SK-N-SH (cell line): ENCODE measurements around the gene PTK7. TPM values are rescaled to one million over a fixed set of nuclear protein-coding genes. Genes with fewer than 3 reads are reported as not detected.

Source experiments
- CTCF ChIA-PET: fragments of 300-600, 350-600 bp; formaldehyde crosslinking; extraction: SDS; loops from one replicate; lab custom pipeline; 2021; lab: Yijun Ruan, JAX
- POLR2A ChIA-PET: fragments of 350-600 bp; sonication (Branson Sonifier 250); formaldehyde crosslinking; extraction: SDS; loops from one replicate; lab custom pipeline; 2020; ENCODE audit warnings: antibody characterized with exemption, inconsistent platforms; lab: Yijun Ruan, JAX
- DNase-seq: peaks from one replicate; pipeline ENCODE4 v3.0.0; 2012
- H2AFZ ChIP-seq: fragments of 200-600 bp; sonication (generic); 2 replicates; pipeline ENCODE4 v1.8.1; 2016; ENCODE audit warnings: antibody characterized with exemption, mild to moderate bottlenecking, low read depth
- H3F3A ChIP-seq: fragments of 200-600 bp; sonication (generic); replicated peaks from 2 replicates; pipeline ENCODE3; 2016; ENCODE audit warnings: antibody characterized with exemption, mild to moderate bottlenecking; ENCODE audit not compliant: insufficient read depth
- H3K27ac ChIP-seq, 2 experiments: fragments of 200-500 bp in 1 of 2; fragments of 200-600 bp in 1 of 2; sonication (Bioruptor generic) in 1 of 2; sonication (generic), shearing (Covaris generic) in 1 of 2; 2 replicates each; pipeline versions ENCODE4 v1.5.1 to v1.6.1; 2014 to 2016; ENCODE audit warnings: low read depth in 2 of 2, inconsistent platforms in 1 of 2, low read length in 1 of 2, mild to moderate bottlenecking in 1 of 2, mixed read lengths in 1 of 2
- H3K27me3 ChIP-seq: fragments of 200-600 bp; sonication (generic), shearing (Covaris generic); 2 replicates; pipeline ENCODE4 v1.6.1; 2016; ENCODE audit warnings: mixed run types; ENCODE audit not compliant: insufficient read depth
- H3K36me3 ChIP-seq, 2 experiments: fragments of 200-500 bp in 1 of 2; fragments of 200-600 bp in 1 of 2; sonication (Bioruptor generic) in 1 of 2; sonication (generic) in 1 of 2; replicated peaks in 1 of 2; 2 replicates each; pipeline versions ENCODE3 to v1.5.1; 2014 to 2016; ENCODE audit warnings: low read length in 1 of 2, mild to moderate bottlenecking in 1 of 2; ENCODE audit not compliant: insufficient read depth in 2 of 2, control insufficient read depth in 1 of 2
- H3K4me1 ChIP-seq, 2 experiments: fragments of 200-500 bp in 1 of 2; fragments of 200-600 bp in 1 of 2; sonication (Bioruptor generic) in 1 of 2; sonication (generic), shearing (Covaris generic) in 1 of 2; 2 replicates each; pipeline versions ENCODE4 v1.5.1 to v1.6.1; 2014 to 2016; ENCODE audit warnings: low read depth in 1 of 2, low read length in 1 of 2, mixed run types in 1 of 2; ENCODE audit not compliant: insufficient read depth in 2 of 2, control insufficient read depth in 1 of 2
- H3K4me2 ChIP-seq: fragments of 200-600 bp; sonication (generic), shearing (Covaris generic); 2 replicates; pipeline ENCODE4 v1.6.1; 2017; ENCODE audit warnings: mixed run types
- H3K4me3 ChIP-seq, 2 experiments: fragments of 200-500 bp in 1 of 2; fragments of 200-600 bp in 1 of 2; sonication (Bioruptor generic) in 1 of 2; sonication (generic), shearing (Covaris generic) in 1 of 2; 2 replicates each; pipeline versions ENCODE4 v1.5.1 to v1.8.1; 2014 to 2016; ENCODE audit warnings: low read depth in 2 of 2, inconsistent platforms in 1 of 2, low read length in 1 of 2, mild to moderate bottlenecking in 1 of 2, mixed read lengths in 1 of 2, moderate library complexity in 1 of 2
- H3K79me2 ChIP-seq: fragments of 200-600 bp; sonication (generic); 2 replicates; pipeline ENCODE4 v1.8.1; 2017; ENCODE audit warnings: mild to moderate bottlenecking; ENCODE audit not compliant: insufficient read depth
- H3K9ac ChIP-seq: fragments of 200-600 bp; sonication (generic); 2 replicates; pipeline ENCODE4 v1.6.1; 2017; ENCODE audit warnings: mixed run types
- H3K9me2 ChIP-seq: fragments of 200-600 bp; sonication (generic); 2 replicates; pipeline ENCODE4 v1.6.1; 2017; ENCODE audit warnings: mixed run types
- H3K9me3 ChIP-seq: fragments of 200-600 bp; sonication (generic); 2 replicates; pipeline ENCODE4 v1.6.1; 2017; ENCODE audit warnings: mixed run types, mild to moderate bottlenecking, moderate library complexity
- H4K20me1 ChIP-seq: fragments of 200-600 bp; sonication (generic); 2 replicates; pipeline ENCODE4 v1.6.1; 2017; ENCODE audit warnings: mild to moderate bottlenecking, mixed run types; ENCODE audit not compliant: insufficient read depth
- CTCF ChIP-seq: fragments of 200-600 bp; sonication (generic); IDR thresholded peaks from 2 replicates; pipeline ENCODE4 v1.6.1; 2017; ENCODE audit warnings: antibody characterized with exemption, mild to moderate bottlenecking, moderate library complexity
- IRF3 ChIP-seq: fragments of 150-350 bp; IDR thresholded peaks from 2 replicates; pipeline ENCODE4 v1.6.1; 2016; ENCODE audit warnings: mild to moderate bottlenecking, low read depth, low read length
- NRF1 ChIP-seq: IDR thresholded peaks from 2 replicates; pipeline ENCODE4 v1.6.1; 2012; ENCODE audit warnings: low read depth, mild to moderate bottlenecking, low read length
- PBX3 ChIP-seq: IDR thresholded peaks from 2 replicates; pipeline ENCODE4; 2012
- RAD21 ChIP-seq: IDR thresholded peaks from 2 replicates; pipeline ENCODE4 v1.6.1; 2012; ENCODE audit warnings: mild to moderate bottlenecking, low read length
- REST ChIP-seq: IDR thresholded peaks from 2 replicates; pipeline ENCODE4 v1.6.1; 2012; ENCODE audit warnings: mild to moderate bottlenecking, low read depth, low read length, moderate library complexity
- SIN3A ChIP-seq: IDR thresholded peaks from 2 replicates; pipeline ENCODE4 v1.6.1; 2012; ENCODE audit warnings: low read depth, mild to moderate bottlenecking, low read length, moderate library complexity, borderline replicate concordance
- SMC3 ChIP-seq: IDR thresholded peaks from 2 replicates; pipeline ENCODE4 v1.6.1; 2012; ENCODE audit warnings: low read depth, low read length, improper control_type of control experiment
- TAF1 ChIP-seq: IDR thresholded peaks from 2 replicates; pipeline ENCODE4 v1.6.1; 2012; ENCODE audit warnings: low read depth, mild to moderate bottlenecking, low read length, moderate library complexity, borderline replicate concordance
- USF1 ChIP-seq: IDR thresholded peaks from 2 replicates; pipeline ENCODE4 v1.4.0; 2012; ENCODE audit warnings: low read depth, borderline replicate concordance
- ZBTB33 ChIP-seq: IDR thresholded peaks from 2 replicates; pipeline ENCODE4 v1.4.0; 2012; ENCODE audit warnings: low read depth, borderline replicate concordance
- WGBS: methylation state at CpG from one replicate; pipeline ENCODE4 v1.1.6; 2017; ENCODE audit warnings: low lambda C conversion rate; 5-methylcytosine and 5-hydroxymethylcytosine counted together
- polyA plus RNA-seq, 3 experiments: library from polyadenylated mRNA; depleted of rRNA; stranded (reverse); fragments of >200 nt; gene quantifications; 2 replicates each; pipeline ENCODE4 v1.2.3, GENCODE V29; 2012

The PTK7 gene
- polyA plus RNA-seq, 1 of the 3 experiments (the other 2 are of a cell fraction), result 105 TPM

- 45% methylated on average over 6 of the region's 6 CpGs for WGBS
- peak; percentile 84 for TF ChIP-seq RAD21
- peak; percentile 79 for TF ChIP-seq CTCF
- TF ChIP-seq SMC3, result peak; percentile 83
- no peak for TF ChIP-seq SIN3A
- peak; percentile 80 for DNase-seq
- Histone ChIP-seq H3K4me2 (no peak overlapping the region), H3K27ac (no peak overlapping the region), H2AFZ (no peak overlapping the region), H3K9ac (no peak overlapping the region), H3K9me3 (no peaks in the 10 kb centered on the region), H3F3A (no peaks in the 10 kb centered on the region), H3K4me3 (no peak overlapping the region), H3K27me3 (no peaks in the 10 kb centered on the region), H3K9me2 (no peaks in the 10 kb centered on the region), H3K79me2 (no peaks in the 10 kb centered on the region), H3K36me3 (peaks cover 0 to 16% of the 10 kb centered on the region in 2 experiments), H3K4me1 (peaks cover 0 to 3% of the 10 kb centered on the region in 2 experiments; a peak in 1 of 4 replicates), H4K20me1 (no peaks in the 10 kb centered on the region)
- ChIA-PET CTCF (interaction anchor here (0.6 to 6.2 kb wide), 17 partner anchors 10 to 85 kb away, joined by 3 to 58 read pairs (median 4); partner anchors contain the start of genes CUL7, KLC4 and MRPL2), POLR2A (no interaction called here)
Observed at GRCh38 chr6:43070028-43070632, 6.0 kb upstream of the PTK7 start.

GRCh38 chr6:43074847-43075669 is 1.1 kb upstream of the PTK7 start:
- POLR2A ChIA-PET, result interaction anchor here (1.5 kb wide), 1 partner anchor 50 kb away, joined by 5 read pairs; no protein-coding TSS in a partner anchor
- Histone ChIP-seq H3F3A (no peaks in the 10 kb centered on the region), H3K27me3 (no peaks in the 10 kb centered on the region), H3K36me3 (peaks cover 0 to 9% of the 10 kb centered on the region in 2 experiments), H3K79me2 (peaks cover 38% of the 10 kb centered on the region), H4K20me1 (peaks cover 14% of the 10 kb centered on the region; the same call in 1 of the 2 replicates), H3K4me1 (peaks cover 14 to 23% of the 10 kb centered on the region in 2 experiments; a peak in 2 of 4 replicates), H3K9ac (0 out of 2 replicates have a peak overlapping the region, but pooled peaks have one; percentile 27), H3K27ac (peak overlapping the region in 1 of 2 experiments; percentile 77; a peak in 2 of 4 replicates), H2AFZ (no peak overlapping the region), H3K4me3 (no peak overlapping the region), H3K9me2 (no peaks in the 10 kb centered on the region), H3K4me2 (0 out of 2 replicates have a peak overlapping the region, but pooled peaks have one; percentile 68), H3K9me3 (no peaks in the 10 kb centered on the region)
- DNase-seq, result no peak
- CTCF ChIA-PET, result interaction anchor here (0.9 to 6.2 kb wide), 7 partner anchors 49 to 72 kb away, joined by 3 to 58 read pairs (median 3); no protein-coding TSS in a partner anchor
- WGBS, result 87% methylated on average over 3 of the region's 6 CpGs
- TF ChIP-seq ZBTB33 (no peak), RAD21 (no peak), REST (no peak), NRF1 (no peak), TAF1 (no peak), PBX3 (no peak), IRF3 (no peak), SIN3A (no peak), USF1 (no peak)
